ENCODE results near the gene ADGRD2.

DNA sequence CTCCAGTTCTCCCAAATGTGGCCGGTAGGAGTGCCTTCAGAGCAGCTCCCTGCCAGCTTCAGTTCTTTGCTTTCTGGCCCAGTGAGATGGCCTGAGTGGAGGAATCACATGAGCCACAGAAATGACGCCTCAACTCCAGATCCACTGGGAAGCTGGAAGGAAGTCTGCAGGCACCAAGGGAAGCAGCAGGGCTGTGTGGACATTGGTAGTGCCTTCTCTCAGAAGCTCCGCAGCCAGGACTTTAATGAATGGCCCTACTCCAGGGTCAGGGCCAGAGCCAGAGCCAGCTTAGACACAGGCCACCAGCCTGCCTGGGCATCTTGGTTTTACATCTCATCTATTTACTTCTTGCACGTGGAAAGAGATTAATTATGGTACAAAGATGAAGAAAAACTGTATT lies 23.0 kb upstream of the ADGRD2 start:
- no peak for TF ChIP-seq CTCF (IDR thresholded peaks at IDR 0.05)
- TF ChIP-seq EP300 (IDR thresholded peaks at IDR 0.05) = no peak

All from tibial nerve (tissue), 4 donors.